GM19035 (cell line): ENCODE data around the gene LATS2.

Source experiments
- ATAC-seq: cut with Tn5 transposase; IDR thresholded peaks from one replicate; pipeline ENCODE4 v1.9.1; 2021; ENCODE audit not compliant: unreplicated experiment

Gene LATS2

DNA sequence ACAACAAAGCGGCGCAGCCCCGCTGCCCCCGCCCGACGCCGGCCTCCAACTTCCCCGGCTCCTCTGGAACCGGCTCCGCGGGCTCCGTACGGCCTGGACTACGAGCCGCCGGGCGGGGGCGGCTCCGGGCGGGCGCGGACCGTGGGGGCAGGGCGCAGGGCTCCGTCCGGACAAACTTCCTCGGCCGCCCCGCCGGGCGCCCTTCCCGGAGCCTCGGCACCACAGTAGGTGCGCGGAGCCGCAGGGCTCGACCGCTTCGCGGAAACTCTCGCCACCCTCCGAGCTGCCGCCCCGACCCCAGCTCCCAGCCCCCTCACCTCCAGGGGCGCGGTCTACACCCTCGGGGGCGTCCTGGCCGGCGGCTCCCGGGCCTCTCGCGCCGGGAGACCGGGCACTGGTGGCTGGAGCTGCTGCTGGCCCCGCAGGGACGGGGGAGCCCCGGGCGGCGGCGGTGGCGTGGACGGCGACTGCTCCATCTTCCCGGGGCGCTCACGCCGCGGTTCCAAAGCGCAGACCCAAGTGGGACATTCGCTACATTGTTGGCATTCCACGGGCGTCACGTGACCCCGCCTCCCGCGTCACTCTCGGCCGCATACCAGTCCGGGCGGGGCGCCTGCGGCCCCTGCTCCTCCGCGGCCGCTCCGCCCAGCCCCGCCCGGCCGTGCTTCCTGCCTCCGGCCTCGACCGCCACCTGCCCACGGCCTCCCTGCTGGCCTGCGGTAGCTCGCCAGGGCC, at the start of gene LATS2:
Gene LATS2, minus strand, starts transcription at position 558 of the 735 bp plus-strand sequence. CDS start 15,560 bp downstream, outside the sequence.
- ATAC-seq = peak; percentile 94

- ATAC-seq = no peak
Observed at GRCh38 chr13:21109168-21109567, 47.8 kb upstream of the LATS2 start.

GRCh38 chr13:21106089-21106488, 44.7 kb upstream of the LATS2 start:
- no peak for ATAC-seq

- ATAC-seq = no peak
Observed at GRCh38 chr13:21104199-21105019, 43.0 kb upstream of the LATS2 start.

DNA sequence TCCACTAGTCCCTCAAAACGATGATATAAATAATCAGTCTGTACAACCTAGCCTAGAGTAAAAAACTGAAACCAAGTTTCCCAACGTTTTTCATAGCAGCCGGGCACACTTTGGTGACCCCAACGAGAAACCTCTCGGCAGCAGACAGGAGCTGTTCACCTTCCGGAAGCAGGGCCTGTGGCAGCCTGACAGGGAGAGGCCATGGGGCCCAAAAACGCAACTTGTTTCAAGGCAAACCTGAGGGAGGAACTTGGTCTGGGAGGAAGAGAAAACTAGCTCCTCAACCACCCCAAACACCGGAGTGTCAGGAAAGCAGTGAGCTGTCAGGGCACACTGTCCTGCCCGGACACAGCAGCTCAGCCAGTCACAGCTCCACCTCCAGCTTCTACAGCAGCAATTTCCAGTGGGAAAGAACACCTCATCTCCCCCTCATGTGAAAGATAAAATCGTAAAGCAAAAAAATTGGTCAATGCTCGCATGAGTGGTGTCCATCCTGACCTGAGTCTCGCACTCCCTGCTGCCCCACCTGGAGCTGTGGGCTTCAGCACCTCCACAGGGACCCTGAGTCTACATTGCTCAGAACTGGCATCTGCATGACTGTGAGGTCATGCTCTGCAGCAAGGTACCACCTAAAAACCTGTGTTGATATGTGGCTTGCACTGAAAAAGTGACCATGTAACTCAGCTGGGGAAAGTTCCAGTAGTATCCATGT, 40.6 kb upstream of the LATS2 start:
- ATAC-seq = no peak

GRCh38 chr13:21100994-21101757, 39.8 kb upstream of the LATS2 start:
- no peak for ATAC-seq

- ATAC-seq = no peak
Observed at GRCh38 chr13:21100211-21100610, 38.8 kb upstream of the LATS2 start.

GRCh38 chr13:21095311-21095710, 33.9 kb upstream of the LATS2 start:
- no peak for ATAC-seq

DNA sequence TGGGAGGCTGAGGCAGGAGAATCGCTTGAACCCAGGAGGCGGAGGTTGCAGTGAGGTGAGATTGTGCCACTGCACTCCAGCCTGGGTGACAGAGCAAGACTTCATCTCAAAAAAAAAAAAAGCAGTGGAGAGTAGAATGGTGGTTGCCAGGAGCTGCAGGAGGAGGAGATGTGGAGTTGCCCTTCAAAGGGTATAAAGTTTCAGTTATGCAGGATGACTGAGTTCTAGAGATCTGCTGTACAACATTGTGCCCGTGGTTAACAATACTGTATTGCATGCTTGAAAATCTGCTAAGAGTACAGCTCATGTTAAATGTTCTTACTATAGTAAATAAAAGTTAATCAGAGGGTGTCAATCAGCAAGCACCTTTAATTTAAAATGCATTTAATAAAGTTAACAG, 28.4 kb upstream of the LATS2 start:
- no peak for ATAC-seq

DNA sequence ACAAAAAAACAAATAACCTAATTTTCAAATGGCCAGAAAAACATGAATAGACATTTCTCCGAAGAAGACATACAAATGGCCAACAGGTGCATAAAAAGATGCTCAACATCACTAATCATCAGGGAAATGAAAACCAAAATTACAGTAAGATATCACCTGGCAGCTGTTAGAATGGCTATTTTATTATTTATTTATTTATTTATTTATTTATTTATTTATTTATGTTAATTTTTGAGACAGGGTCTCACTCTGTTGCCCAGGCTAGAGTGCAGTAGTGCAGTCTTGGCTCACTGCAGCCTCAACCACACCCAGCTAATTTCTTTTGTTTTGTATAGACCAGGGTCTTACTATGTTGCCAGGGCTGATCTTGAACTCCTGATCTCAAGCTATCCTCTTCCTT, 27.1 kb upstream of the LATS2 start:
- ATAC-seq = no peak

GRCh38 chr13:21086929-21087328, 25.5 kb upstream of the LATS2 start:
- no peak for ATAC-seq

DNA sequence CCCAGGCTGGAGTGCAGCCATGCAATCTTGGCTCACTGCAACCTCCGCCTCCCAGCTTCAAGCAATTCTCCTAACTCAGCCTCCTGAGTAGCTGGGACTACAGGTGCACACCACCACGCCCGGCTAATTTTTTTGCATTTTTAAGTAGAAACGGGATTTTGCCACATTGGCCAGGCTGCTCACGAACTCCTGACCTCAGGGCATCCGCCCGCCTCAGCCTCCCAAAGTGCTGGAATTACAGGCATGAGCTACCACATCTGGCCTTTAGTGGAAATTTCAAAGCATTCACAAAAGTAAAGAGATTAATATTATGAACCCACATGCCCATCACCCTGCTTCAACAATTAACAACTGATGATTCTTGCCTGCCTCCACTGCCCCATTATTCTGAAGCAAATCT, 20.5 kb upstream of the LATS2 start:
- no peak for ATAC-seq

GRCh38 chr13:21080593-21080891, 19.2 kb upstream of the LATS2 start:
- ATAC-seq = no peak

DNA sequence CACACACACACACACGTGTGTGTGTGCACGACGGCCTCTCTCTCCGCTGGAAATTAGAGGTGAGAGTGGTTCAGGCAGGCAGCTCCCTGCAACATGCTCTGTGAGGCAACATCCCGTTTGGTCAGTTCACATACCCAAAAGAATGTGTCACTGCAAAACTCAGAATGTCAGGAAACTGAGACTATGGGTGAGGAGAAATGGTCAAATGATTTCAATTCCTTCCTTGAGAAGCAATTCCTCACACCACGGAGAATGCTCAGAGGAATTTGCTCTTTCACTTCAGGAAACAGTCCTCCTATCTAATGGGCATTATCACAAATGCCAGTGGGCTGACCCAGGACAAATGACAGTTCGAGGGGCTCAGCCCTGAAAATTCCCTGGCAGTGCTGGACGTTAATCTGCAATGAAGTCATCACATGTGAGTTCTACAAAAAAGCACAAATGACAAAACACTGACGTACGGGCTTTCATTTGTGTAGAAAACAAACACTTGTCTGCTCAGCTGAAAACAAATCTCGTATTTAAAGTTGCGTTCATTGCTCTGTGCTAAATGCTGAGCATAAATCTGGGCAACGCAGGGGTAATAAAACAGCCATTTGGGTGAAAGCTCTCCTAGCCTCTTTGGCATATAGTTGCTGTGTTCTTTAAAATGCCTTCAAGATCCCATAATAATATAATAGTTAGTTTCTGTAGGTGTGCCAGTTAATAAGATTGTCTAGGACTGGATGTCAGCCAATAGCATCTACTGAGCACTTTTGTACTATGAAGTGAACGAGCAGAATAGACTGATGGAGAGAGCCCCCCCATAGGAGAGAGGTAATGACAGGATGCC, 18.6 kb upstream of the LATS2 start:
- no peak for ATAC-seq

- no peak for ATAC-seq
Observed at GRCh38 chr13:21079221-21079620, 17.8 kb upstream of the LATS2 start.

DNA sequence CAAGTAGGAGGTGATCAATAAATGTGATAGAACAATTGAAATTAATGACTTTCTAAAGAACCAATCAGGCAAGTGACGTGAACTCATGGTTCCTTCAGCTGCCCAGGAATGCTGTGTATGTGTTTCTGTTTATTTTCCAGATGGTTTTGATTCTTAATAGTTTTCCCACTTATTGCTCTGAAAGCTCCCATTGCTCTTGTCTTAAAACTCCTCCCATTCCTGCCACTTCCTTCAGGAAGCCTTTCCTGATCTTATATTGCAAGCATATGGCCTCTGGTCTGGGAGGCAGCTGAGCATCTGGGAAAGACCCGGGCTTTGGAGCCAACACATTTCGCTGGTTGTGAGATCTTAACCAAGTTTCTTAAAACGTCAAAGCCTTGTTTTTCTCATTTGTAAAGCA, 17.1 kb upstream of the LATS2 start:
- ATAC-seq = no peak

DNA sequence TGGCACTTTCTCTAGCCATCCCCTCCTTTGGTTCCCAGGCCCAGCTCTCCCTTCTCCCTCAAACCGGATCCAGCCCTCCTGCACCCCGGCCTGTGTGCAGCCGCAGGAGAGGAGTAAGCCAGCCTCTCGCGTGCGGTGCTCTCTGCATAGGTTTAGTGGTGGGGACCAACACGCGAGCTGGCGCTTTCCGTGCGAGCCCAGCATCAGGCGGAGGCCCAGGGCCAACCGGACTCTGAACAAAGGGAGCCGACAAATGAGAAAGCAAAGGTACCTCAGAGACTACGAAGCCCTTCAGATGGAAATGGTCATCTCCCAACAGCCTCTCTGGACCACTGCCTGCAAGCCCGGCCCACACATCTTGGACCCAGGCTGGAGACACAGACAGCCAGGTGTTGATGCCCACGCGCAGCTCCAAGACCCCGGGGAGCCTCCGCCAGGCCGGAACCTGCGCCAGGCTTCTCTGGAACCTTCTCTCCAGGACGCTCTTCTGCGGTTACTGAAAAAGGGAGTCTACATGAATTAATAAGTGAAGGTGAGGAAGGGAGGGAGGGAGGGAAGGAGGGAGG, 16.5 kb upstream of the LATS2 start:
- ATAC-seq = no peak

DNA sequence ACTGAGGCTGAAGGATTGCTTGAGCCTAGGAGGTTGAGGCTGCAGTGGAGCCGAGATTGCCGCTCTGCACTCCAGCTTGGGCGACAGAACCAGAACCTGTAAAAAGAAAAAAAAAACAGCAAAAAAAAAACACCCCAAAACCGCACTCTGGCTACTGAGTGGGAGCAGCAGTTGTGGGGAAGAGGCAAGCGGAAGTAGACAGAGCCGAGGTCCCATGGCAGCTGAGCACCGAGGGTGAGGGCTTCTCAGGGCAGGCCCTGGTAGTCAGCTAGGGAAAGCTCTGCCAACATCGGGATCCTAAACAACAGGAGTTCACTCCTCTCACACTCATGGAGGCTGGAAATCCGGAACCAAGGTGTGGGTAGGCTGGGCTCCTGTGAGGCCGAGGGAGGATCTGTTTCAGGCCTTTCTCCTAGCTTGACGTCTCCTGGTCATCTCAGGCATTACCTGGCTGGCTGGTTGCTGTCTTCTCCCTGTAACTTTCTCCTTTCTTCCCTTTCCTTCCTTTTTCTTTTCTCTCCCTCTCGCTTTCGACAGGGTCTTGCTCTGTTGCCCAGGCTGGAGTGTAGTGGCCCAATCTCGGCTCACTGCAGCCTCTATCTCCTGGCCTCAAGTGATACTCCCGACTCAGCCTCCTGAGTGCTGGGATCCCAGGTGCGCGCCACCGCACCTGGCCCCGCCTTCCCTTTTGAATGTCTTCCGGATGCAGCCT, 15.8 kb upstream of the LATS2 start:
- no peak for ATAC-seq

- no peak for ATAC-seq
Observed at GRCh38 chr13:21076253-21076652, 14.9 kb upstream of the LATS2 start.
